Transverse colon (tissue), 4 donors: ENCODE data around the gene PLEKHA6. TPM values are rescaled to one million over a fixed set of nuclear protein-coding genes. Genes with fewer than 3 reads are reported as not detected.
"Not testable (repeated sequence)": the region's sequence is repeated elsewhere in the genome, so short reads cannot be mapped to it uniquely, and the experiment has no call there.

Source experiments
- DNase-seq: peaks from one replicate; pipeline ENCODE4 v3.0.0-alpha.2; 2019
- H3K27ac ChIP-seq, 4 donors: fragments of 200-600 bp; sonication (generic); 2 replicates each; pipeline ENCODE4 v1.5.1; 2016 to 2018; ENCODE audit warnings: inconsistent platforms in 4 of 4
- H3K27me3 ChIP-seq: fragments of 200-600 bp; sonication (generic); 2 replicates; pipeline ENCODE4 v1.5.1; 2017; ENCODE audit warnings: inconsistent platforms
- H3K36me3 ChIP-seq, 4 donors: fragments of 200-600 bp; sonication (generic); 2 replicates each; pipeline ENCODE4 v1.5.1; 2017 to 2019; ENCODE audit warnings: inconsistent platforms in 4 of 4
- H3K4me1 ChIP-seq, 4 donors: fragments of 200-600 bp; sonication (generic); 2 replicates each; pipeline ENCODE4 v1.5.1; 2017 to 2020; ENCODE audit warnings: inconsistent platforms in 4 of 4
- H3K4me3 ChIP-seq, 4 donors: fragments of 200-600 bp; sonication (generic); 1 replicate in 1 of 4; 2 replicates in 3 of 4; pipeline versions ENCODE4 v1.5.1 to v1.6.1; 2017 to 2019; ENCODE audit warnings: inconsistent platforms in 4 of 4
- H3K9me3 ChIP-seq, 2 donors: fragments of 200-600 bp; sonication (generic); 2 replicates each; pipeline ENCODE4 v1.5.1; 2017 to 2019; ENCODE audit warnings: inconsistent platforms in 2 of 2
- CTCF ChIP-seq, 5 experiments: fragments of 200-600 bp in 3 of 5; fragments of 450-650 bp in 2 of 5; sonication (generic) in 3 of 5; IDR thresholded peaks; 1 replicate in 2 of 5; 2 replicates in 3 of 5; pipeline ENCODE4 v1.5.1; 2016 to 2017; ENCODE audit warnings: antibody characterized with exemption in 5 of 5, inconsistent platforms in 3 of 5, mild to moderate bottlenecking in 2 of 5, moderate library complexity in 1 of 5
- EP300 ChIP-seq: sonication (generic); formaldehyde crosslinking; IDR thresholded peaks from one replicate; pipeline ENCODE4 v1.6.1; 2017; ENCODE audit warnings: antibody characterized with exemption, low read depth
- POLR2A ChIP-seq: fragments of 450-650 bp; IDR thresholded peaks from one replicate; pipeline ENCODE4 v1.6.1; 2016; ENCODE audit warnings: antibody characterized with exemption, mild to moderate bottlenecking, moderate library complexity
- POLR2AphosphoS5 ChIP-seq, 3 donors: sonication (generic); formaldehyde crosslinking; IDR thresholded peaks; one replicate each; pipeline ENCODE4 v1.6.1; 2016; ENCODE audit warnings: antibody characterized with exemption in 3 of 3
- WGBS, 2 donors: methylation state at CpG; one replicate each; pipeline ENCODE4 v1.1.5; 2018; ENCODE audit warnings: low coverage in 1 of 2; 5-methylcytosine and 5-hydroxymethylcytosine counted together
- in situ Hi-C, 4 donors: fragments of 200-750 bp; cut with MboI; loops; one replicate each; pipeline versions ENCODE4 v1.15.0 to v1.15.1; 2017; ENCODE audit warnings: low sequenced_read_pairs in 3 of 4, low pct_ligation_motif_present in 1 of 4, low pct_unique_long_range_greater_than_20kb in 1 of 4
- intact Hi-C: fragments of 100-400 bp; cut with DNase I; formaldehyde crosslinking; loops from one replicate; pipeline ENCODE4 v1.15.1; 2023; ENCODE audit warnings: low total_unique reads
- total RNA-seq, 4 donors: library from RNA; depleted of rRNA; stranded (reverse); fragments of >200 nt; gene quantifications; one replicate each; pipeline ENCODE4 v1.1.0, GENCODE V29; 2016

Gene PLEKHA6
- total RNA-seq, 4 donors from 2014 or later = 58.7 to 209 (median 97.9) TPM

DNA sequence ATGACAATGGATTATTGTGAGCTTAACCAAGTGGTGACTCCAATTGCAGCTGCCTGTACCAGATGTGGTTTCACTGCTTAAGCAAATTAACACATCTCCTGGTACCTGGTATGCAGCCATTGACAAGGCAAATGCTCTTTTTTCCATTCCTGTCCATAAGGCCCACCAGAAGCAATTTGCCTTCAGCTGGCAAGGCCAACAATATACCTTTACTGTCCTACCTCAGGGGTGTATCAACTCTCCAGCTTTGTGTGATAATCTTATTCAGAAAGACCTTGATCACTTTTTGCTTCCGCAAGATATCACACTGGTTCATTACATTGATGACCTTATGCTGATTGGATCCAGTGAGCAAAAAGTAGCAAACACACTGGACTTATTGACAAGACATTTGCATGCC lies 122.2 kb downstream of the PLEKHA6 start:
- H3K27ac ChIP-seq, H3K4me3 ChIP-seq, in situ Hi-C loops, H3K9me3 ChIP-seq, intact Hi-C loops, H3K27me3 ChIP-seq, DNase-seq, H3K4me1 ChIP-seq: not testable (repeated sequence)
- peaks cover 0 to 27% (median 0%) of the 10 kb centered on the region in 4 donors for H3K36me3 ChIP-seq
- 100% methylated on average over 1 of the region's 1 CpG for WGBS, 2 donors

- Histone ChIP-seq H3K4me3 (no peak overlapping the region), H3K9me3 (no peaks in the 10 kb centered on the region), H3K36me3 (peaks cover 0 to 31% (median 11%) of the 10 kb centered on the region in 4 donors), H3K27me3 (no peaks in the 10 kb centered on the region), H3K27ac (no peak overlapping the region), H3K4me1 (peaks cover 0 to 4% (median 0%) of the 10 kb centered on the region in 4 donors)
- TF ChIP-seq POLR2A = no peak
- no peak for TF ChIP-seq CTCF (IDR thresholded peaks at IDR 0.05)
- TF ChIP-seq EP300 = no peak
- DNase-seq = no peak
- in situ Hi-C loops (no loop called here), intact Hi-C loops (no loop called here)
These were observed 127.2 kb downstream of the PLEKHA6 start for GRCh38 chr1:204232526-204232925.

- Histone ChIP-seq H3K27me3 (no peaks in the 10 kb centered on the region), H3K27ac (no peak overlapping the region), H3K36me3 (peaks cover 0 to 31% (median 11%) of the 10 kb centered on the region in 4 donors), H3K4me3 (no peak overlapping the region), H3K9me3 (no peaks in the 10 kb centered on the region), H3K4me1 (peaks cover 0 to 14% (median 7%) of the 10 kb centered on the region in 4 donors)
- 91% methylated on average over 14 of the region's 14 CpGs; no CpG with 5 or more reads in 1 of the 2 donors for WGBS, 2 donors
- in situ Hi-C loops = no loop called here
- intact Hi-C loops = no loop called here
- DNase-seq = no peak
- TF ChIP-seq CTCF (IDR thresholded peaks at IDR 0.05) (no peak), EP300 (no peak), POLR2A (no peak), POLR2AphosphoS5 (IDR thresholded peaks at IDR 0.05) (no peak)
These were observed 129.5 kb downstream of the PLEKHA6 start for GRCh38 chr1:204230211-204230610.

GRCh38 chr1:204228896-204229295 lies 130.8 kb downstream of the PLEKHA6 start:
- Histone ChIP-seq H3K9me3 (no peaks in the 10 kb centered on the region), H3K4me1 (peaks cover 0 to 14% (median 7%) of the 10 kb centered on the region in 4 donors), H3K27ac (no peak overlapping the region), H3K27me3 (no peaks in the 10 kb centered on the region), H3K4me3 (no peak overlapping the region), H3K36me3 (peaks cover 0 to 27% (median 11%) of the 10 kb centered on the region in 4 donors)
- intact Hi-C loops (no loop called here), in situ Hi-C loops (loop anchor here in 1 of 4 donors (10.0 kb wide), 1 partner anchor 136 kb away; no protein-coding TSS in a partner anchor)
- no peak for DNase-seq
- 97% methylated on average over 13 of the region's 13 CpGs; no CpG with 5 or more reads in 1 of the 2 donors for WGBS, 2 donors
- TF ChIP-seq EP300 (no peak), POLR2AphosphoS5 (IDR thresholded peaks at IDR 0.05) (no peak), CTCF (IDR thresholded peaks at IDR 0.05) (no peak), POLR2A (no peak)
